Fibroblast of villous mesenchyme (primary cell): ENCODE data around the gene CD46. TPM values are rescaled to one million over a fixed set of nuclear protein-coding genes. Genes with fewer than 3 reads are reported as not detected.
A peak's percentile ranks its signal among the peaks of the same experiment; 100 is the strongest.

Experiments
- DNase-seq: peaks from one replicate; pipeline ENCODE4 v3.0.0-alpha.2; 2010; ENCODE audit warnings: low read depth
- H3K4me3 ChIP-seq: 2 replicates; pipeline ENCODE4 v1.5.1; 2011; ENCODE audit warnings: low read depth, mild to moderate bottlenecking, low read length
- small RNA-seq: library from RNA; depleted of rRNA; stranded (forward); fragments of <200 nt; gene quantifications from one replicate; pipeline ENCODE3, GENCODE V24; 2012
- total RNA-seq: library from RNA; depleted of rRNA; stranded (reverse); fragments of >200 nt; gene quantifications from 2 replicates; pipeline ENCODE4 v1.2.3, GENCODE V29; 2012
- TF ChIP-seq, protein P1 (sequence below): IDR thresholded peaks from 2 replicates; pipeline ENCODE4 v1.5.1; 2012; ENCODE audit warnings: low read depth, mild to moderate bottlenecking, low read length; ENCODE audit not compliant: insufficient read depth

Gene CD46
- total RNA-seq, 1 donor, result 153 TPM

DNA sequence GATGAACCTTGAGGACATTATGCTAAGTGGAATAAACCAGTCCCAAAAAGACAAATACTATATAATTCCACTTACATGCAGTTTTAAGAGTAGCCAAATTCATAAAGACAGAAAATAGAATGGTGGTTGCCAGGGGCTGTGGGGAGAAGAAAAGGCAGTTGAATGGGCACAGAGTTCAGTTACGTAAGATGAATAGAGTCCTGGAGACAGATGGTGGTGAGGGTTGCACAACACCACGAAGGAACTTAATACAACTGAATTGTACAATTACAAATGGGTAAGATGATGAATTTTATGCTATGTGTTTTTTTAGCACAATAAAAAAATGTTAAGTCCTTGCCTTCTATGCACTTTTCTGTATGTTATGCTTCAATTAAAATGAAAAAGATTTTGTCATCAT is 92.5 kb downstream of the CD46 start:
- TF ChIP-seq, protein P1, sequence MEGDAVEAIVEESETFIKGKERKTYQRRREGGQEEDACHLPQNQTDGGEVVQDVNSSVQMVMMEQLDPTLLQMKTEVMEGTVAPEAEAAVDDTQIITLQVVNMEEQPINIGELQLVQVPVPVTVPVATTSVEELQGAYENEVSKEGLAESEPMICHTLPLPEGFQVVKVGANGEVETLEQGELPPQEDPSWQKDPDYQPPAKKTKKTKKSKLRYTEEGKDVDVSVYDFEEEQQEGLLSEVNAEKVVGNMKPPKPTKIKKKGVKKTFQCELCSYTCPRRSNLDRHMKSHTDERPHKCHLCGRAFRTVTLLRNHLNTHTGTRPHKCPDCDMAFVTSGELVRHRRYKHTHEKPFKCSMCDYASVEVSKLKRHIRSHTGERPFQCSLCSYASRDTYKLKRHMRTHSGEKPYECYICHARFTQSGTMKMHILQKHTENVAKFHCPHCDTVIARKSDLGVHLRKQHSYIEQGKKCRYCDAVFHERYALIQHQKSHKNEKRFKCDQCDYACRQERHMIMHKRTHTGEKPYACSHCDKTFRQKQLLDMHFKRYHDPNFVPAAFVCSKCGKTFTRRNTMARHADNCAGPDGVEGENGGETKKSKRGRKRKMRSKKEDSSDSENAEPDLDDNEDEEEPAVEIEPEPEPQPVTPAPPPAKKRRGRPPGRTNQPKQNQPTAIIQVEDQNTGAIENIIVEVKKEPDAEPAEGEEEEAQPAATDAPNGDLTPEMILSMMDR, result no peak
- peak; percentile 56 for DNase-seq
- no peak overlapping the region for H3K4me3 ChIP-seq

Small RNAs within 50 kb of the gene (small RNA-seq; reads per million reads assigned to genes)
- not detected for gene RNA5SP534

Other genes with a start within 250 kb of the CD46 start
- not detected in 2 replicates for gene CR1L, start 106.9 kb upstream of the CD46 start, total RNA-seq
- 0.32 and 0.43 TPM in 2 replicates for gene CD34, start 159.1 kb downstream of the CD46 start, total RNA-seq